ENCODE data around the gene ADH1C.
"Not testable (repeated sequence)": the region's sequence is repeated elsewhere in the genome, so short reads cannot be mapped to it uniquely, and the experiment has no call there.

ADH1C gene

GRCh38 chr4:99351487-99351886, 1.1 kb downstream of the ADH1C start:
- H3K27ac ChIP-seq (replicated peaks; ENCODE audit: low read length), result no peak overlapping the region
- H2BK15ac ChIP-seq (ENCODE audit: low read length), result no peak overlapping the region
- no CpG with 5 or more reads among the region's 2 CpGs for WGBS, 2 donors (ENCODE audit: extremely low coverage in 2 of 2, insufficient read length in 2 of 2, insufficient replicate concordance in 1 of 2)
- no peak overlapping the region for H3K14ac ChIP-seq (ENCODE audit: low read length)
- no peak overlapping the region for H3K4ac ChIP-seq (ENCODE audit: low read length)
- no peak overlapping the region for H3K18ac ChIP-seq (ENCODE audit: low read length)
- no peaks in the 10 kb centered on the region for H3K4me1 ChIP-seq (ENCODE audit: control insufficient read depth in 2 of 2, insufficient read depth in 1 of 2, low read depth in 1 of 2, low read length in 2 of 2)
- no peak overlapping the region for H3K23ac ChIP-seq (ENCODE audit: low read depth, low read length, poor library complexity)
- no peak overlapping the region for H3K9ac ChIP-seq (ENCODE audit: low read depth, low read length, poor library complexity)
- H3K36me3 ChIP-seq (replicated peaks in 1 of 2; ENCODE audit: control insufficient read depth in 2 of 2, insufficient read depth in 2 of 2, low read length in 2 of 2), result no peaks in the 10 kb centered on the region
- no peaks in the 10 kb centered on the region for H3K79me1 ChIP-seq (ENCODE audit: low read depth, low read length)
- no peaks in the 10 kb centered on the region for H3K9me3 ChIP-seq (replicated peaks in 1 of 2; ENCODE audit: control insufficient read depth in 2 of 2, insufficient read depth in 1 of 2, low read depth in 1 of 2, low read length in 2 of 2)
- H2BK5ac ChIP-seq (ENCODE audit: low read length), result no peak overlapping the region
- no peak overlapping the region for H3K4me3 ChIP-seq (ENCODE audit: low read length in 2 of 2)
- H4K91ac ChIP-seq (ENCODE audit: low read depth, low read length, poor library complexity), result no peak overlapping the region
- no peaks in the 10 kb centered on the region for H3K27me3 ChIP-seq (ENCODE audit: control insufficient read depth in 3 of 3, insufficient read depth in 3 of 3, low read depth in 1 of 3, low read length in 3 of 3)
- no peak overlapping the region for H2AFZ ChIP-seq (ENCODE audit: low read length)
- no peak overlapping the region for H2BK12ac ChIP-seq (ENCODE audit: low read length)
- DNase-seq (ENCODE audit: low spot score), result no peak
- no peak overlapping the region for H2BK120ac ChIP-seq (ENCODE audit: low read depth, low read length)
- H4K8ac ChIP-seq (ENCODE audit: low read depth, low read length), result no peak overlapping the region
- H3K4me2 ChIP-seq (ENCODE audit: insufficient read depth, low read length, poor library complexity, severe bottlenecking), result no peak overlapping the region
- no peak overlapping the region for H2AK5ac ChIP-seq (ENCODE audit: low read depth, low read length)

- Histone ChIP-seq H3K9ac (ENCODE audit: low read depth, low read length, poor library complexity) (no peak overlapping the region), H2BK12ac (ENCODE audit: low read length) (no peak overlapping the region), H3K14ac (ENCODE audit: low read length) (no peak overlapping the region), H3K9me3 (replicated peaks in 1 of 2; ENCODE audit: control insufficient read depth in 2 of 2, insufficient read depth in 1 of 2, low read depth in 1 of 2, low read length in 2 of 2) (no peaks in the 10 kb centered on the region), H3K36me3 (replicated peaks in 1 of 2; ENCODE audit: control insufficient read depth in 2 of 2, insufficient read depth in 2 of 2, low read length in 2 of 2) (no peaks in the 10 kb centered on the region), H3K18ac (ENCODE audit: low read length) (no peak overlapping the region), H3K23ac (ENCODE audit: low read depth, low read length, poor library complexity) (no peak overlapping the region), H2BK5ac (ENCODE audit: low read length) (no peak overlapping the region), H3K27ac (replicated peaks; ENCODE audit: low read length) (no peak overlapping the region), H3K4me2 (ENCODE audit: insufficient read depth, low read length, poor library complexity, severe bottlenecking) (no peak overlapping the region), H3K4ac (ENCODE audit: low read length) (no peak overlapping the region), H2AFZ (ENCODE audit: low read length) (no peak overlapping the region), H3K4me3 (ENCODE audit: low read length in 2 of 2) (no peak overlapping the region), H3K4me1 (ENCODE audit: control insufficient read depth in 2 of 2, insufficient read depth in 1 of 2, low read depth in 1 of 2, low read length in 2 of 2) (no peaks in the 10 kb centered on the region), H3K79me1 (ENCODE audit: low read depth, low read length) (no peaks in the 10 kb centered on the region), H3K27me3 (ENCODE audit: control insufficient read depth in 3 of 3, insufficient read depth in 3 of 3, low read depth in 1 of 3, low read length in 3 of 3) (no peaks in the 10 kb centered on the region), H2BK120ac (ENCODE audit: low read depth, low read length) (no peak overlapping the region), H4K91ac (ENCODE audit: low read depth, low read length, poor library complexity) (no peak overlapping the region), H2BK15ac (ENCODE audit: low read length) (no peak overlapping the region), H4K8ac (ENCODE audit: low read depth, low read length) (no peak overlapping the region), H2AK5ac (ENCODE audit: low read depth, low read length) (no peak overlapping the region)
- no peak for DNase-seq (ENCODE audit: low spot score)
Observed at GRCh38 chr4:99349338-99349737, 3.2 kb downstream of the ADH1C start.

GRCh38 chr4:99342624-99343023, 9.9 kb downstream of the ADH1C start:
- not testable (repeated sequence) for H3K36me3 ChIP-seq (replicated peaks in 1 of 2; ENCODE audit: control insufficient read depth in 2 of 2, insufficient read depth in 2 of 2, low read length in 2 of 2); H3K14ac ChIP-seq (ENCODE audit: low read length); H2BK5ac ChIP-seq (ENCODE audit: low read length); H3K27ac ChIP-seq (replicated peaks; ENCODE audit: low read length); H4K91ac ChIP-seq (ENCODE audit: low read depth, low read length, poor library complexity); H3K23ac ChIP-seq (ENCODE audit: low read depth, low read length, poor library complexity); H3K9me3 ChIP-seq (replicated peaks in 1 of 2; ENCODE audit: control insufficient read depth in 2 of 2, insufficient read depth in 1 of 2, low read depth in 1 of 2, low read length in 2 of 2); H4K8ac ChIP-seq (ENCODE audit: low read depth, low read length); H2BK15ac ChIP-seq (ENCODE audit: low read length); DNase-seq (ENCODE audit: low spot score); H3K79me1 ChIP-seq (ENCODE audit: low read depth, low read length); H2AK5ac ChIP-seq (ENCODE audit: low read depth, low read length); H3K4me1 ChIP-seq (ENCODE audit: control insufficient read depth in 2 of 2, insufficient read depth in 1 of 2, low read depth in 1 of 2, low read length in 2 of 2); H3K9ac ChIP-seq (ENCODE audit: low read depth, low read length, poor library complexity); H2BK12ac ChIP-seq (ENCODE audit: low read length); H2AFZ ChIP-seq (ENCODE audit: low read length); H3K18ac ChIP-seq (ENCODE audit: low read length); H3K4me2 ChIP-seq (ENCODE audit: insufficient read depth, low read length, poor library complexity, severe bottlenecking); H2BK120ac ChIP-seq (ENCODE audit: low read depth, low read length); H3K4ac ChIP-seq (ENCODE audit: low read length); H3K27me3 ChIP-seq (ENCODE audit: control insufficient read depth in 3 of 3, insufficient read depth in 3 of 3, low read depth in 1 of 3, low read length in 3 of 3); H3K4me3 ChIP-seq (ENCODE audit: low read length in 2 of 2)
- no CpG with 5 or more reads among the region's 7 CpGs for WGBS, 2 donors (ENCODE audit: extremely low coverage in 2 of 2, insufficient read length in 2 of 2, insufficient replicate concordance in 1 of 2)

GRCh38 chr4:99341426-99341825, 11.1 kb downstream of the ADH1C start:
- H2BK120ac ChIP-seq (ENCODE audit: low read depth, low read length), result no peak overlapping the region
- no peak overlapping the region for H3K23ac ChIP-seq (ENCODE audit: low read depth, low read length, poor library complexity)
- H3K4me2 ChIP-seq (ENCODE audit: insufficient read depth, low read length, poor library complexity, severe bottlenecking), result no peak overlapping the region
- H3K27me3 ChIP-seq (ENCODE audit: control insufficient read depth in 3 of 3, insufficient read depth in 3 of 3, low read depth in 1 of 3, low read length in 3 of 3), result no peaks in the 10 kb centered on the region
- no peak overlapping the region for H2AK5ac ChIP-seq (ENCODE audit: low read depth, low read length)
- no peak overlapping the region for H3K4ac ChIP-seq (ENCODE audit: low read length)
- H2BK15ac ChIP-seq (ENCODE audit: low read length), result no peak overlapping the region
- no peak overlapping the region for H3K9ac ChIP-seq (ENCODE audit: low read depth, low read length, poor library complexity)
- H3K36me3 ChIP-seq (replicated peaks in 1 of 2; ENCODE audit: control insufficient read depth in 2 of 2, insufficient read depth in 2 of 2, low read length in 2 of 2), result no peaks in the 10 kb centered on the region
- H3K9me3 ChIP-seq (replicated peaks in 1 of 2; ENCODE audit: control insufficient read depth in 2 of 2, insufficient read depth in 1 of 2, low read depth in 1 of 2, low read length in 2 of 2), result no peaks in the 10 kb centered on the region
- DNase-seq (ENCODE audit: low spot score), result no peak
- H2BK5ac ChIP-seq (ENCODE audit: low read length), result no peak overlapping the region
- H2AFZ ChIP-seq (ENCODE audit: low read length), result no peak overlapping the region
- no peak overlapping the region for H4K8ac ChIP-seq (ENCODE audit: low read depth, low read length)
- H3K79me1 ChIP-seq (ENCODE audit: low read depth, low read length), result no peaks in the 10 kb centered on the region
- no CpG with 5 or more reads among the region's 1 CpG for WGBS, 2 donors (ENCODE audit: extremely low coverage in 2 of 2, insufficient read length in 2 of 2, insufficient replicate concordance in 1 of 2)
- H3K14ac ChIP-seq (ENCODE audit: low read length), result no peak overlapping the region
- no peaks in the 10 kb centered on the region for H3K4me1 ChIP-seq (ENCODE audit: control insufficient read depth in 2 of 2, insufficient read depth in 1 of 2, low read depth in 1 of 2, low read length in 2 of 2)
- H4K91ac ChIP-seq (ENCODE audit: low read depth, low read length, poor library complexity), result no peak overlapping the region
- no peak overlapping the region for H2BK12ac ChIP-seq (ENCODE audit: low read length)
- no peak overlapping the region for H3K27ac ChIP-seq (replicated peaks; ENCODE audit: low read length)
- no peak overlapping the region for H3K4me3 ChIP-seq (ENCODE audit: low read length in 2 of 2)
- no peak overlapping the region for H3K18ac ChIP-seq (ENCODE audit: low read length)

Measured in neuronal stem cell (in vitro differentiated cells).